Measurements from ENCODE around the gene NECTIN1.

The NECTIN1 gene

DNA sequence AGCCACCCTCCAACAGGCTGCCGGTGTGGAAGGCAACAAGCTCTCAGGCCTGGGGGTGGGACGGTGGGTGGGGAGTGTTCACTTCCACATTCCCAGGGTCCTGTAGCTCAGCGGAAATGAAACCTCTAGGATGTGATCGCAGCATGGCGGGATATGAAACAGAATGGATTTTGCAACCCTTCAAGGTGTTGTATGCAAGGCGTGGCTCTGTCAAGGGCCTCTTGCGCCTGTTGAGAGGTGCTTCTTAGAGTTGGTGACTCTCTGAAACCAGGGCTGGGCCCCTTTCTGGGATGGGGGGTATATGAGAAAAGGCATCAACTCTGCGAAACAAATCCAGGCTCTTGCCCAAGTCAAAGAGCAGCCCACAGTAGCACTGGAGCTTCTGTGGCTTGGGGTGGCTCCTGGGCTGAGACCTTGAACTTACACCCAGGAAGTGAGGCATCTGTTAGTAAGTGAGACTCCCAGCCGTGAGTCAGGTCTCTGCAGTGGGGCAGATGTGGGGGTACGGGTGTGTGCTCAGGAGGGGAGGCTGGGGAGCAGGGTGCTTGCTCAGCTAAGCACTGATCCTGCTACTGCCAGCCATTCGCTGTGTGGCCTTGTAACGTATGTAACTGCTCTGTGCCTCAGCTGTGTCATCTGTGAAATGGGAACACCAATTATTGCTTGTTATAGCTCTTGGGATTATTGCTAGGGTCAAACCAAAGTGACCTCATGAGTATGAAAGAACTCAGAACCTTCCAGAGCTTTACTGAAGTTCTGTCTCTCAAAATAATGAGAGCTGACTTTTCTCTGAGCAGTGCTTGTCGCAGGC lies 28.3 kb downstream of the NECTIN1 start:
- Histone ChIP-seq H3K4me3 (ENCODE audit: low read length) (no peak overlapping the region), H4K20me1 (ENCODE audit: insufficient read depth, low read length) (peaks cover 76% of the 10 kb centered on the region), H3K9ac (ENCODE audit: low read length) (no peak overlapping the region), H3K27me3 (ENCODE audit: low read depth, low read length) (no peaks in the 10 kb centered on the region), H3K79me2 (ENCODE audit: low read length) (peaks cover 100% of the 10 kb centered on the region), H3K36me3 (replicated peaks; ENCODE audit: low read depth, low read length) (peaks cover 20% of the 10 kb centered on the region), H3K4me2 (ENCODE audit: low read length) (no peak overlapping the region), H3K27ac (ENCODE audit: low read length) (no peak overlapping the region), H3K9me3 (ENCODE audit: insufficient read depth, low read length) (no peaks in the 10 kb centered on the region), H3K4me1 (ENCODE audit: low read length) (peaks cover 17% of the 10 kb centered on the region), H2AFZ (ENCODE audit: low read depth, low read length) (no peak overlapping the region)
- TF ChIP-seq, protein P1, sequence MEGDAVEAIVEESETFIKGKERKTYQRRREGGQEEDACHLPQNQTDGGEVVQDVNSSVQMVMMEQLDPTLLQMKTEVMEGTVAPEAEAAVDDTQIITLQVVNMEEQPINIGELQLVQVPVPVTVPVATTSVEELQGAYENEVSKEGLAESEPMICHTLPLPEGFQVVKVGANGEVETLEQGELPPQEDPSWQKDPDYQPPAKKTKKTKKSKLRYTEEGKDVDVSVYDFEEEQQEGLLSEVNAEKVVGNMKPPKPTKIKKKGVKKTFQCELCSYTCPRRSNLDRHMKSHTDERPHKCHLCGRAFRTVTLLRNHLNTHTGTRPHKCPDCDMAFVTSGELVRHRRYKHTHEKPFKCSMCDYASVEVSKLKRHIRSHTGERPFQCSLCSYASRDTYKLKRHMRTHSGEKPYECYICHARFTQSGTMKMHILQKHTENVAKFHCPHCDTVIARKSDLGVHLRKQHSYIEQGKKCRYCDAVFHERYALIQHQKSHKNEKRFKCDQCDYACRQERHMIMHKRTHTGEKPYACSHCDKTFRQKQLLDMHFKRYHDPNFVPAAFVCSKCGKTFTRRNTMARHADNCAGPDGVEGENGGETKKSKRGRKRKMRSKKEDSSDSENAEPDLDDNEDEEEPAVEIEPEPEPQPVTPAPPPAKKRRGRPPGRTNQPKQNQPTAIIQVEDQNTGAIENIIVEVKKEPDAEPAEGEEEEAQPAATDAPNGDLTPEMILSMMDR (IDR thresholded peaks at IDR 0.05; ENCODE audit: low read depth, low read length), result no peak
- TF ChIP-seq EZH2phosphoT487 (IDR thresholded peaks at IDR 0.05; ENCODE audit: low read depth), result no peak

DNA sequence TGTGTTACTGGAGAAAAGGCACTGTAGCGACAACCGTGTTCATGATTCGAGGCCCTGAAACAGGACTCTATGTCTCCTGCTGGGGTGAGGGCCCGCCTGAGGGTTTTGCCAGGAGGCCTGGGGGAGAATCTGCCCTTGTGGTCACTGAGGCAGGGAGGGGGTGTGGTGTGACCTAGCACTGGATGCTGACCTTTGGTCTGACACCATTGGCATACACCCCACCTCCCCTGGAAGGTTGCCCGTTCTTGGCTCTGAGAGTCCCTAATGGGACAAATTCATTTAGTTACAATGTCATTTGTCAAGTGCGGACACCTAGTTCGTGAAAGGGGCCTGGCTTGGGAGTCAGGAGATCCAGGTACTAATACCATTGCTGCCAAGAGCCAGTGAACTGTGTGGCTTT lies 29.0 kb downstream of the NECTIN1 start:
- H3K4me2 ChIP-seq (ENCODE audit: low read length), result no peak overlapping the region
- no peaks in the 10 kb centered on the region for H3K9me3 ChIP-seq (ENCODE audit: insufficient read depth, low read length)
- TF ChIP-seq EZH2phosphoT487 (IDR thresholded peaks at IDR 0.05; ENCODE audit: low read depth), result no peak
- TF ChIP-seq, protein P1 (IDR thresholded peaks at IDR 0.05; ENCODE audit: low read depth, low read length), result no peak
- peaks cover 24% of the 10 kb centered on the region for H3K4me1 ChIP-seq (ENCODE audit: low read length)
- no peaks in the 10 kb centered on the region for H3K27me3 ChIP-seq (ENCODE audit: low read depth, low read length)
- H3K36me3 ChIP-seq (replicated peaks; ENCODE audit: low read depth, low read length), result peaks cover 15% of the 10 kb centered on the region
- no peak overlapping the region for H3K4me3 ChIP-seq (ENCODE audit: low read length)
- H3K9ac ChIP-seq (ENCODE audit: low read length), result no peak overlapping the region
- H4K20me1 ChIP-seq (ENCODE audit: insufficient read depth, low read length), result peaks cover 69% of the 10 kb centered on the region
- no peak overlapping the region for H2AFZ ChIP-seq (ENCODE audit: low read depth, low read length)
- no peak overlapping the region for H3K27ac ChIP-seq (ENCODE audit: low read length)
- H3K79me2 ChIP-seq (ENCODE audit: low read length), result peaks cover 100% of the 10 kb centered on the region

DNA sequence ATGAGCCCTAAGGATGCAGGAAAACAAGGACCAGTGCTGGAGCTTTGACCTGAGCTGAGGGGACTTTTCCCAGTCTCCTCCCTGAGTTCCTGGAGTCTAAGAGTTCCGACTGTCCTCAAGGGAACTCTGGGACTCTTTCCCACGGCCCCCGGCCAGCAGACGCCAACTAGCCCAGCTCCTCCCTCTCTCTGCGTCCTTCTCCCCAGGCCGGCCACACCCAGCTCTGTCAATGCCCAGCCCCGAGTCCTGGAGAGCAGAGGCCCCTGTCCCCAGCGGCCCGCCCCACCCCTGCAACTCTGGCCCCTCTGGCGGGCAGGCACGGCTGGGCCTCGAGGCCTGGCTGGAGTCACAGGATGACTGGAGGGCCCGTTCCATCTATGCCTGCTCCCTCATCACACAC lies 29.8 kb downstream of the NECTIN1 start:
- H3K27me3 ChIP-seq (ENCODE audit: low read depth, low read length), result no peaks in the 10 kb centered on the region
- H3K4me2 ChIP-seq (ENCODE audit: low read length), result no peak overlapping the region
- H3K79me2 ChIP-seq (ENCODE audit: low read length), result peaks cover 100% of the 10 kb centered on the region
- H3K9me3 ChIP-seq (ENCODE audit: insufficient read depth, low read length), result no peaks in the 10 kb centered on the region
- peaks cover 32% of the 10 kb centered on the region for H3K4me1 ChIP-seq (ENCODE audit: low read length)
- no peak overlapping the region for H3K27ac ChIP-seq (ENCODE audit: low read length)
- peaks cover 67% of the 10 kb centered on the region for H4K20me1 ChIP-seq (ENCODE audit: insufficient read depth, low read length)
- no peak overlapping the region for H3K9ac ChIP-seq (ENCODE audit: low read length)
- H3K4me3 ChIP-seq (ENCODE audit: low read length), result no peak overlapping the region
- no peak overlapping the region for H2AFZ ChIP-seq (ENCODE audit: low read depth, low read length)
- no peak for TF ChIP-seq EZH2phosphoT487 (IDR thresholded peaks at IDR 0.05; ENCODE audit: low read depth)
- TF ChIP-seq, protein P1 (IDR thresholded peaks at IDR 0.05; ENCODE audit: low read depth, low read length), result no peak
- peaks cover 9% of the 10 kb centered on the region for H3K36me3 ChIP-seq (replicated peaks; ENCODE audit: low read depth, low read length)

DNA sequence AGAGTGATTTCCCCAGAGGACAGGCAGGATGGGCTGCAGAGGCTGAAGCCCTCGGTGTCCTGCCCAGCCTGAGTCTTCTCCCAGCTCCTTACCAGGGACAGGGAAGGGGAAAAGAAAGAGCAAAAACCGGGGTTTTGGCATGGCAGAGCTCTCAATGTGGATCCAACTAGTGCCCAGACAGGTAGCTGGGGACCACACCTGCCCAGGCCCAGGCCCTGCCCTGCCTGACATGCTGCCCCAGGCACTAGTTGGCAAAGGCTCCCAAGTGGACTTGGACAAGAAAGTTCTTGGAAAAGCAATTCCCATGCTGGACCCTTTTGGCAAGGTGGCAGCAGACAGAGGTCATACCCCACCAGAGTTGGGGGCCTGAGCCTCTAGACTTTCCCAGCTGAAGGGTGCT lies 31.1 kb downstream of the NECTIN1 start:
- Histone ChIP-seq H3K4me3 (ENCODE audit: low read length) (no peak overlapping the region), H3K79me2 (ENCODE audit: low read length) (peaks cover 100% of the 10 kb centered on the region), H3K27ac (ENCODE audit: low read length) (no peak overlapping the region), H3K4me1 (ENCODE audit: low read length) (peaks cover 45% of the 10 kb centered on the region), H3K4me2 (ENCODE audit: low read length) (no peak overlapping the region), H3K9me3 (ENCODE audit: insufficient read depth, low read length) (no peaks in the 10 kb centered on the region), H4K20me1 (ENCODE audit: insufficient read depth, low read length) (peaks cover 58% of the 10 kb centered on the region), H2AFZ (ENCODE audit: low read depth, low read length) (no peak overlapping the region), H3K9ac (ENCODE audit: low read length) (no peak overlapping the region), H3K27me3 (ENCODE audit: low read depth, low read length) (no peaks in the 10 kb centered on the region), H3K36me3 (replicated peaks; ENCODE audit: low read depth, low read length) (peaks cover 3% of the 10 kb centered on the region)
- TF ChIP-seq, protein P1 (IDR thresholded peaks at IDR 0.05; ENCODE audit: low read depth, low read length), result no peak
- no peak for TF ChIP-seq EZH2phosphoT487 (IDR thresholded peaks at IDR 0.05; ENCODE audit: low read depth)
